ENCODE measurements around the gene ATP5MC2. TPM values are rescaled to one million over a fixed set of nuclear protein-coding genes. Genes with fewer than 3 reads are reported as not detected.

Gene ATP5MC2
- total RNA-seq, 1 donor from 2014 or later: 534 TPM

GRCh38 chr12:53717319-53717718, 41.4 kb upstream of the ATP5MC2 start:
- intact Hi-C loops (cut with micrococcal nuclease): no loop called here
- H3K4me1 ChIP-seq: peaks cover 21% of the 10 kb centered on the region
- peaks cover 96% of the 10 kb centered on the region for H3K36me3 ChIP-seq
- H3K27ac ChIP-seq (replicated peaks): peak overlapping the region; percentile 59
- no peak overlapping the region for H3K4me3 ChIP-seq
- no peaks in the 10 kb centered on the region for H3K27me3 ChIP-seq (ENCODE audit: low read depth)
- DNase-seq: no peak
- H3K9me3 ChIP-seq (replicated peaks): no peaks in the 10 kb centered on the region
- TF ChIP-seq CTCF (IDR thresholded peaks at IDR 0.05; ENCODE audit: borderline replicate concordance): no peak

GRCh38 chr12:53714004-53714403, 38.1 kb upstream of the ATP5MC2 start:
- TF ChIP-seq CTCF (IDR thresholded peaks at IDR 0.05; ENCODE audit: borderline replicate concordance): no peak
- intact Hi-C loops (cut with micrococcal nuclease): no loop called here
- peaks cover 72% of the 10 kb centered on the region for H3K36me3 ChIP-seq
- no peaks in the 10 kb centered on the region for H3K27me3 ChIP-seq (ENCODE audit: low read depth)
- H3K4me3 ChIP-seq: no peak overlapping the region
- H3K9me3 ChIP-seq (replicated peaks): no peaks in the 10 kb centered on the region
- no peak for DNase-seq
- no peak overlapping the region for H3K27ac ChIP-seq (replicated peaks)
- peaks cover 21% of the 10 kb centered on the region for H3K4me1 ChIP-seq

GRCh38 chr12:53713516-53713915, 37.6 kb upstream of the ATP5MC2 start:
- Histone ChIP-seq H3K27me3 (ENCODE audit: low read depth) (no peaks in the 10 kb centered on the region), H3K9me3 (replicated peaks) (no peaks in the 10 kb centered on the region), H3K4me3 (no peak overlapping the region), H3K4me1 (peaks cover 21% of the 10 kb centered on the region), H3K27ac (replicated peaks) (no peak overlapping the region), H3K36me3 (peaks cover 67% of the 10 kb centered on the region)
- TF ChIP-seq CTCF (IDR thresholded peaks at IDR 0.05; ENCODE audit: borderline replicate concordance): no peak
- no peak for DNase-seq
- intact Hi-C loops (cut with micrococcal nuclease): no loop called here

- peaks cover 7% of the 10 kb centered on the region for H3K4me1 ChIP-seq
- H3K36me3 ChIP-seq: peaks cover 58% of the 10 kb centered on the region
- no peak for TF ChIP-seq CTCF (IDR thresholded peaks at IDR 0.05; ENCODE audit: borderline replicate concordance)
- DNase-seq: no peak
- H3K4me3 ChIP-seq: no peak overlapping the region
- H3K27ac ChIP-seq (replicated peaks): no peak overlapping the region
- no peaks in the 10 kb centered on the region for H3K27me3 ChIP-seq (ENCODE audit: low read depth)
- H3K9me3 ChIP-seq (replicated peaks): no peaks in the 10 kb centered on the region
- intact Hi-C loops (cut with micrococcal nuclease): no loop called here
Measured at GRCh38 chr12:53712059-53712643, 36.3 kb upstream of the ATP5MC2 start.

- H3K9me3 ChIP-seq (replicated peaks): no peaks in the 10 kb centered on the region
- no peak for DNase-seq
- H3K27ac ChIP-seq (replicated peaks): no peak overlapping the region
- intact Hi-C loops (cut with micrococcal nuclease): no loop called here
- no peaks in the 10 kb centered on the region for H3K4me1 ChIP-seq
- peaks cover 12% of the 10 kb centered on the region for H3K27me3 ChIP-seq (ENCODE audit: low read depth)
- no peak for TF ChIP-seq CTCF (IDR thresholded peaks at IDR 0.05; ENCODE audit: borderline replicate concordance)
- H3K36me3 ChIP-seq: peaks cover 38% of the 10 kb centered on the region
- H3K4me3 ChIP-seq: no peak overlapping the region
Measured at GRCh38 chr12:53710091-53710490, 34.2 kb upstream of the ATP5MC2 start.
